GM19467 (cell line): ENCODE data around the gene EEF1A1.
A peak's percentile ranks its signal among the peaks of the same experiment; 100 is the strongest.
"Not testable (repeated sequence)": the region's sequence is repeated elsewhere in the genome, so short reads cannot be mapped to it uniquely, and the experiment has no call there.

Experiments used
- ATAC-seq: cut with Tn5 transposase; IDR thresholded peaks from one replicate; pipeline ENCODE4 v1.9.1; 2021; ENCODE audit warnings: mild to moderate bottlenecking, moderate library complexity; ENCODE audit not compliant: unreplicated experiment

EEF1A1 gene

GRCh38 chr6:73520688-73521350 is at the start of gene EEF1A1:
EEF1A1 (minus strand) TSS chr6:73521032; CDS start chr6:73520026, 1,006 bp downstream.
- ATAC-seq: peak; percentile 61

- no peak for ATAC-seq
These were observed 48.3 kb upstream of the EEF1A1 start for GRCh38 chr6:73569121-73569520.

- ATAC-seq: no peak
These were observed 46.2 kb upstream of the EEF1A1 start for GRCh38 chr6:73566954-73567591.

- not testable (repeated sequence) for ATAC-seq
These were observed 45.6 kb upstream of the EEF1A1 start for GRCh38 chr6:73566486-73566871.

- no peak for ATAC-seq
These were observed 45.1 kb upstream of the EEF1A1 start for GRCh38 chr6:73565767-73566485.

- no peak for ATAC-seq
These were observed 43.9 kb upstream of the EEF1A1 start for GRCh38 chr6:73564578-73565345.

- ATAC-seq: no peak
These were observed 41.7 kb upstream of the EEF1A1 start for GRCh38 chr6:73562558-73562957.

GRCh38 chr6:73560853-73561407 is 40.1 kb upstream of the EEF1A1 start:
- peak; percentile 36 for ATAC-seq

- ATAC-seq: peak; percentile 28
These were observed 39.4 kb upstream of the EEF1A1 start for GRCh38 chr6:73560182-73560732.

GRCh38 chr6:73559399-73559794 is 38.6 kb upstream of the EEF1A1 start:
- not testable (repeated sequence) for ATAC-seq

- peak; percentile 60 for ATAC-seq
These were observed 38.0 kb upstream of the EEF1A1 start for GRCh38 chr6:73558624-73559398.

- no peak for ATAC-seq
These were observed 36.0 kb upstream of the EEF1A1 start for GRCh38 chr6:73556836-73557235.

GRCh38 chr6:73555380-73555949 is 34.6 kb upstream of the EEF1A1 start:
- not testable (repeated sequence) for ATAC-seq

GRCh38 chr6:73551115-73551514 is 30.3 kb upstream of the EEF1A1 start:
- not testable (repeated sequence) for ATAC-seq

GRCh38 chr6:73548458-73549446 is 27.9 kb upstream of the EEF1A1 start:
- no peak for ATAC-seq

- ATAC-seq: no peak
These were observed 26.2 kb upstream of the EEF1A1 start for GRCh38 chr6:73547036-73547435.

GRCh38 chr6:73542891-73543290 is 22.1 kb upstream of the EEF1A1 start:
- no peak for ATAC-seq

GRCh38 chr6:73542481-73542880 is 21.6 kb upstream of the EEF1A1 start:
- not testable (repeated sequence) for ATAC-seq
